GM19438 (cell line): Measurements from ENCODE around the gene TSHZ2.
"Not testable (repeated sequence)": the region's sequence is repeated elsewhere in the genome, so short reads cannot be mapped to it uniquely, and the experiment has no call there.

ENCODE experiments used
- ATAC-seq: cut with Tn5 transposase; IDR thresholded peaks from one replicate; pipeline ENCODE4 v1.9.1; 2021; ENCODE audit warnings: low read depth; ENCODE audit not compliant: unreplicated experiment

The TSHZ2 gene

GRCh38 chr20:53079828-53080686 lies 107.9 kb downstream of the TSHZ2 start:
- ATAC-seq: no peak

DNA sequence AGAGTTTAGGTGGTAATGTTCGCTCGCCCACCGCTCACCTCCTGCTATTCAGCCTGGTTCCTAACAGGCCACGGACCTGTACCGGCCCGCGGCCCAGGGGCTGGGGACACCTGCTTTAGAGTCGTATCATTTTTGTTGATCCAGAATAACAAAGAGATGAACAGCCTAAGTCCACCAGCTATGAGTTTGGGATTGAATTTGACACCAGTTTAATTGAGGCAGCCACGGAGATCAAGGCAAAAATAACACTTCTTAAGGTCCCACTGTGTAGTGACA lies 108.5 kb downstream of the TSHZ2 start:
- ATAC-seq: no peak

DNA sequence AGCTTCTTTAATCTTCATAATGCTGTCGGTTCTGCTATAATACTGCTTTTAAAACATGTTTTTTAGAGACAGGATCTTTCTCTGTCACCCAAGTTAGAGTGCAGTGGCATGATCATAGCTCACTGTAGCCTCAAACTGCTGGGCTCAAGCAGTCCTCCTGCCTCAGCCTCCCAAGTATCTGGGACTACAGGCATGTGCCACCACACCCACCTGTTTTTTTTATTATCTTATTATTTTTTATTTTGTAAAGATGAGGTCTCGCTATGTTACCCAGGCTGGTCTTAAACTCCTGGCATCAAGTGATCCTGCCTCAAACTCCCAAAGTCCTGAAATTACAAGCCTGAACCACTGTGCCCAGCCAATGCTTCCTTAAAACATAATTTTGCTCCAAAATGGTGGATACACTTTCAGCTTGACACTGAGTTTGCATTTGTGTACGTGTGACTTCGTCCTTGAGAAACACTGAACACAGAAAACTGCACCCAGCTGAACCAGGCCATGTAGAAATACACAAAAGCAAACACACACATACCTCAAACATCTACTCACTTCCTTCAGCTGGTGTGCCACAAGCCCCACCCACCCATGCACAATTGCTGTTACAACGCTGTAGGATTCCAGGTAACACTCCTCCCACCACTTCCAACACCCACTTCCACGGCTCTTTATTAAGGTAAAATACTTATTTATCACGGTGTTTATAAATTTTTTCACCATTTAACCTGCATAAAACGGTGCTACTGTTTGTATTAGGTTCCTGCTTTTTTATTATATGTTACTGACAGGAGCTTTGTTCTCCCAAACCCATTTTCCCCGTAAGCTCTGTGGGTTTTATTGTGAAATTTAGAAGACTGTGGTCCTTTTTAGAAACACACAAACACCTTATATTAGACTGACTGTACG lies 109.1 kb downstream of the TSHZ2 start:
- ATAC-seq: no peak

DNA sequence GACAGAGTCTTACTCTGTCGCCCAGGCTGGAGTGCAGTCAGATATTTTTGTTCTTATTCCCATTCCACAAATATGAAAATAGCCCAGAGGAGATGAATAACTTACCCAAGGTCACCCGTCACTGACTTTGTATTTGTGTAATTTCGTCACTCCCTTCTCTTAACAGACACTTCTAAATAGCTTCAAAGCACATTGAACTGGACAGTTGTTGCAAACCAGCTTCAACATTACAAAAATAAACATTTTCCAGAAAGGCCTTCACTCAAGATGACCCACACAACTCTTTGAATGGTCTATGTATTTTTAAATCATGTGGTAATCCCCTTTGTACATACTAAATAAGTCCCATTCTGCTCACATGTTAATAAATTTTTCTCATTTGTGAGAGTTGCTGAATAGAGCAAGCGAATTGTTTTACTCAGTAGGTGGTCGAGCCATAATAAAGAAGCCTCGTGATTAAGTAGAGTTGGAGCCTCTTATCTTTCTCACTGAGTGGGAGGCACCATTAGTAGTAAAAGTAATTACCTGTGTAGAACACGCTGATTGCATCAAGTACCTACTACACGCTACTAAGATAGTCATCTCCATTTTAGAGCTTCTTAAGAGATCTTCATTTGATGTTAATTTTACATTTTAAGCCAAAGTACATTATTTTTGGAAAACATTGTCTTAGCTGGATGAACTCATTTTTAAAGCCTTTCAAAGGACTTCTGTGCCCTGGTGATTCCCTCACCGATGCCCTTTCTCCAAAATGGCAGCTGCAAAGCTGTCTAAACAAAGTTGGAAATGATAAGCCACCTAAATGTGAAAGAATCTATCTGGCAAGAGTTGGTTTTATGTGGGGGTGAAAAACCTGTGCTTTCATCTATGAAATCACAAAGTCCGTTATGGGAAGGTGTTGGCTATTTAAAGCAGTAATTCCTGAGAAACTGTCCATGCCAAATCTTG lies 110.0 kb downstream of the TSHZ2 start:
- no peak for ATAC-seq

GRCh38 chr20:53083411-53083810 lies 111.3 kb downstream of the TSHZ2 start:
- ATAC-seq: no peak

DNA sequence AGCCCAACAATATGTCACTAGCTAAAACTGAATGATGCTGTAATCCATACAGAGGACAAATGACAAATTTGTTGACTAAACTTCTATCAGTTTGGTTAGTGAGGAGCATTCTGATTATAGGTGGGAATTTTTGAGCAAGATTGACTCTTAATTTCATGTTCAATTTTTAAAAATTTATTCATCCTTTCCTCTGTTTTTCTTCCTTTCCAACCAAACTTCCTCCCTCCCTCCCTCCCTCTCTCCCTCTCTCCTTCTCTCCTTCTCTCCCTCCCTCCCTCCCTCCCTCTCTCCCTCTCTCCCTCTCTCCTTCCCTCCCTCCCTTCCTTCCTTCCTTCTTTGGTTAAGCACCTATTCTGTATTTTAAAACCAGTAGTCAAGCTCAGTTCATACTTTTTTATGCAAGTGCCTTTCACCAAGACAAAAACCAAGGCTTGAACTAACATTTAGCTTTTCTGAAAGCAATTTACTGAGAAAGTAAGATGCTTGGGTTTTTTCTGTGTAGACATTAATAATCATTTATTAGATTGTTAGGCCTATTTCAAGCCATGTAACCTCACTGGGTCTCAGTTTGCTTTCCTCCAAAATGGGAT lies 112.3 kb downstream of the TSHZ2 start:
- no peak for ATAC-seq

DNA sequence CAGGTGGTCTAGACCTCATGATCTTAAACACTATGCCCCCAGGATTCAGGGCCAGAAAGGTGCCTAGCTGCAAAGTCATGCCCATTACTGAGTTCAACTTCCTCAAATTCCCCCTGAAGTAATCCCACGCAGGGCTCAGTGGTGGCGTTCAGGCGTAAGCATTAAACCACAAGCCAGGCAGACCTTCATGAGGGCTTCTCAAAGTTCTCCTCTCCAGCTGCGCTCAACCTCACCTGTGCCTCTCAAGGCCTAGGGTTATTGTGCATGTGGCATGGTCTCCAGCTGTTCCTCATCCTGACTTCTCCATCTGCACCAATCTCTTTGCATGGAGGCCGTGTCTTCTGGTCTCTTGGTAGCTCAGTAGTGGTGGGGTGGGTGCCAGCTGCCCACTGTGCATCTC lies 113.6 kb downstream of the TSHZ2 start:
- no peak for ATAC-seq

GRCh38 chr20:53087037-53087777 lies 115.0 kb downstream of the TSHZ2 start:
- ATAC-seq: no peak

DNA sequence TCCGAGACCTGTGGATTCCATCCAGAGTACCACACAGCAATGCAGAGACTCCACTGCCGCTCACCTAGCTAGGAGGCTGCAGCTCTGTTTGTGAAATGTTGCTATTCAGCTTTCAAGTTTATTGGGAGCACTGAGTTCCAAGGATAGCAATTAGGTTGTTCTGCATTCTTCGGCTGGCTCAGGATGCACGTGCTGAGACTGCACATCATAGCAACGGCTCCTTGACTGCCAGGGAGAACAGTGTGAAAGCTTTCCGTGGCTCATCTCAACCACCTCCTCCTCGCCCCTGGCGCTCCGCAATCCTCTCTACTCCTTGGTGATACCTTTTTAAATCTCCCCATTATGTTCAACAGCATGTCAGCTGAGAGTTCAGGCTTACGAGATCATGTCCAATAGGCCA lies 116.6 kb downstream of the TSHZ2 start:
- no peak for ATAC-seq

DNA sequence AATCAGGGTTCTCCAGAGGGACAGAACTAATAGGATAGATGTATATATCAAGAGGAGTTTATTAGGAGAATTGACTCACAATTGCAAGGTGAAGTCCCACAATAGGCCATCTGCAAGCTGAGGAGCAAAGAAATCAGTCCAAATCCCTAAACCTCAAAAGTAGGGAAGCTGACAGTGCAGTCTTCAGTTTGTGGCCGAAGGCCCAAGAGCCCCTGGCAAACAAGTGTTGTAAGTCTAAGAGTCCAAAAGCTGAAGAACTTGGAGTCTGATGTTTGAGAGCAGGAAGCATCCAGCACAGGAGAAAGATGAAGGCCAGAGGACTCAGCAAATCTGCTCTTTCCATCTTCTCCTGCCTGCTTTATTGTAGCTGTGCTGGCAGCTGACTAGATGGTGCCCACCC lies 117.7 kb downstream of the TSHZ2 start:
- ATAC-seq: not testable (repeated sequence)

DNA sequence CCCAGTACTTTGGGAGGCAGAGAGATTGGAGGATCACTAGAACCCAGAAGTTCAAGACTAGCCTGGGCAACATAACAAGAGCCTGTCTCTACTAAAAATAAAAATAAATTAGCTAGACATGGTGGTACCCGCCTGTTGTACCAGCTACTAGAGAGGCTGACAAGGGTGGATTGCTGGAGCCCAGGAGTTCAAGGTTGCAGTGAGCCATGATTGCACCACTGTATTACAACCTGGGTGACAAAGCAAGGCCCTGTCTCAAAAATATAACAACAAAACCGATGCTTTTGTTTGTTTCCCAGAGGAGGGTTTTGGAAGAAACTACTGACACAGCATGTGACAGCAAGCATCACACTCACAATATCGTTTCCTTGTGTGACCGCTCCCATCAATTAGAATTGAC lies 119.6 kb downstream of the TSHZ2 start:
- no peak for ATAC-seq

GRCh38 chr20:53092772-53093300 lies 120.7 kb downstream of the TSHZ2 start:
- no peak for ATAC-seq

GRCh38 chr20:53097371-53097770 lies 125.2 kb downstream of the TSHZ2 start:
- no peak for ATAC-seq

DNA sequence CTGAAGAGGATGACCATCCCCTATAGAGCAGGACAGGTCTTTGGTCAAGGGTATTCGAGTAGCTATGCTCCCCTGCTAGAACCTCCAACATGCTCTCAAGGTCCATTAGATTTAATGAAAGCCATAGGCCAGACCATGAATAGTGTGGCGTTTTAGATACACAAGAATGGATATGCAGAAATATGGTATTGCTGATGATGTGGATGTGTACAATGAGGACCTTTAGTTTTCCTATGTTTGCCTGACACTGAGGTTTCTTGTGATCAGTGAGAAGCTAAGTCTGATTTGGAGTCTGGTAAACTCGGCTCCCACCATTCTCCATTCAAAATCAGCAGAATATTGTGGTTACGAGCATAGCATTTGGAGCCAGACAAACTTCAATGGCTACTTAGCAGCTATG lies 125.6 kb downstream of the TSHZ2 start:
- no peak for ATAC-seq

DNA sequence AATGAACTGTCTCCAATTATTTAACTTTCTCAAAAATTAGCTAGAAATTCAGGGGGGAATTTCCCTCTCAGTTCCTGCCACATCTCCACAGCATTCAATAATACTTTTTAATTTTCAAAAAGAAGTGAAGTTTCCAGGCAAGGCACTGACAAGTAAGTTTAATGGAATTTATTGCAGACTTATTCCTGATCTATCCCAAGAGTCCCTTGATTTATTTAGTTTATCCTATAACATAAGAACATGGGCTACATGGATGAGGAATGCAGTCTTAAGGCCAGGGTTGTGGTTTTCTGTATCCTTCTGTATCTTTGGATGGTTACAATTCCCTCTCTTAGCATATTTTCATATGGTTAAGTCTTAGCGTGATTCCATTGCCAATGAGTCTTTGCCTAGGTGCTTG lies 126.5 kb downstream of the TSHZ2 start:
- ATAC-seq: no peak

- ATAC-seq: no peak
Measured at GRCh38 chr20:53099856-53100255, 127.7 kb downstream of the TSHZ2 start.

GRCh38 chr20:53100476-53100911 lies 128.3 kb downstream of the TSHZ2 start:
- no peak for ATAC-seq

DNA sequence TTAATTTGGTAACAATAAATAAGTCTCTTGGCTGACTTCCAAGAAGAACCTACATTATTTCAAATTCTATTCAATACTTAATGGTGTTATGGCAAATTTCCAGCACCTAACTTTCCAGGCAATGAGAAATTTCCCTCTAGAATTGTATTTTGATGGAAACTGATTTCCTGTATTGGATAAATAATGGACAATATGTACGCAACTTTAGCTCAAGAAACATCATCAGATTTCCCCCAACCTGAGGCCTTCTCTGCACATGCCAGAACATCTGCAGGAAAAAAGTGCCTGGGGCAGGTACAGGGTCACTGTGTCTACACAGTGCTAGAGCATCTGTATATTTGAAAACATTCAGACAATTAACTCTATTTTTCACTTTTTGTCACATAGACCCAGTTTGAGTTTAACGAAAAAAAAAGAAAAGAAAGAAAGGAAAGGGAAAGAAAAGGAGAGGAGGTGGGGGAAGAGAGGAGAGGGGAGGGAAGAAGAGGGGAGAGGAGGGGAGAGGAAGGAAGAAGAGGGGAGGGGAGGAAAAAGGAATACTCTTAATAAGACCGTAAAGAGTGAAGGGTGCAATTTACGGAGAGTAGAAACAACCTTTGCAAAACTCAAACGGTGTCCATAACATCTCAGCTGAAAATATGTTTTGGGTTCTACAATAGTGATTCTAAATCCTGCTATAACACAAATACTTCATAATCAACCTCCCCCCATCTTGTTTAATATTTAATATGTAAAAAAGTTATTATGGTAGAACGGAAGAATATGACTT lies 130.0 kb downstream of the TSHZ2 start:
- no peak for ATAC-seq

DNA sequence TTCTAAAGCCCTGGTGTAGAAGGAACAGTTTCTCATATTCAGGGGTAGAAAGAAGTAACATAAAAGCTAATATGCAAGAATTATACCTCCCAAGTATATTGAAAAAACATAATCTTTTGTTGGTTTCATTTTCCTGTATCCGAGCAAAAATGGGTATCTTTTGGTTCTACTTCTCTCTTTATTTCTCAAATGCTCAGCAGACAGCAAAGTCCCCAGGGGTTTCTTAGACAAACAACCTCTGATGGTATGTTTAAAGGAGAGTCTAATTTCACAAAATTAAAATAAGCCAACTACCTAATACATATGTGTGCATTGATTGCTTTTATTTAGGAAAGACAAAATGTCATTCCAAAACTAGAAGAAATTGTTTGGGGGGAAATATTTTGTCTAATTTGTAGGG lies 131.0 kb downstream of the TSHZ2 start:
- no peak for ATAC-seq
